GM23338 (cell line): ENCODE data around the gene ADAMTS13. TPM values are rescaled to one million over a fixed set of nuclear protein-coding genes. Genes with fewer than 3 reads are reported as not detected.

Experiments
- ATAC-seq: fragments of 200-7000 bp; cut with Tn5 transposase; 3 replicates; pipeline ENCODE4 v1.9.1; 2020
- DNase-seq: peaks from one replicate; pipeline ENCODE4 v3.0.0-alpha.2; 2015; ENCODE audit warnings: low spot score
- H2AFZ ChIP-seq: fragments of 200-600 bp; sonication (generic); 2 replicates; pipeline ENCODE4 v1.8.0; 2016; ENCODE audit warnings: antibody characterized with exemption, mild to moderate bottlenecking, moderate library complexity
- H3F3A ChIP-seq: fragments of 200-600 bp; sonication (generic); replicated peaks from 2 replicates; pipeline ENCODE4 v1.8.0; 2017; ENCODE audit warnings: antibody characterized with exemption, mixed run types, low read depth
- H3K27ac ChIP-seq: fragments of 200-600 bp; sonication (generic); 2 replicates; pipeline ENCODE4 v1.6.1; 2016; ENCODE audit warnings: low read depth
- H3K27me3 ChIP-seq: fragments of 200-600 bp; sonication (generic); 2 replicates; pipeline ENCODE4 v1.8.0; 2016; ENCODE audit warnings: mild to moderate bottlenecking, mixed run types, moderate library complexity; ENCODE audit not compliant: insufficient read depth
- H3K36me3 ChIP-seq: fragments of 200-600 bp; sonication (generic); 2 replicates; pipeline ENCODE4 v1.8.0; 2016; ENCODE audit warnings: mild to moderate bottlenecking; ENCODE audit not compliant: insufficient read depth
- H3K4me1 ChIP-seq: fragments of 200-600 bp; sonication (generic); 2 replicates; pipeline ENCODE4 v1.8.0; 2016; ENCODE audit warnings: mild to moderate bottlenecking, moderate library complexity; ENCODE audit not compliant: insufficient read depth
- H3K4me2 ChIP-seq: fragments of 200-600 bp; sonication (generic); 2 replicates; pipeline ENCODE4 v1.7.1; 2017; ENCODE audit warnings: mixed run types
- H3K4me3 ChIP-seq: fragments of 200-600 bp; sonication (generic); 2 replicates; pipeline ENCODE4 v1.6.1; 2016; ENCODE audit warnings: mixed run types
- H3K79me2 ChIP-seq: fragments of 200-600 bp; sonication (generic); replicated peaks from 2 replicates; pipeline ENCODE4 v1.8.0; 2017; ENCODE audit warnings: mild to moderate bottlenecking; ENCODE audit not compliant: insufficient read depth
- H3K9me2 ChIP-seq: fragments of 200-600 bp; sonication (generic); 2 replicates; pipeline ENCODE4 v1.8.0; 2017; ENCODE audit not compliant: insufficient read depth
- H4K20me1 ChIP-seq: fragments of 200-600 bp; sonication (generic); replicated peaks from 2 replicates; pipeline ENCODE4 v1.8.0; 2017; ENCODE audit warnings: mild to moderate bottlenecking; ENCODE audit not compliant: insufficient read depth
- H3K27ac Mint-ChIP-seq: 2 replicates; pipeline ENCODE4 v1.8.0; 2020; ENCODE audit warnings: inconsistent platforms, mild to moderate bottlenecking, moderate library complexity, mixed read lengths
- H3K27me3 Mint-ChIP-seq: 3 replicates; pipeline ENCODE4 v1.8.0; 2022; ENCODE audit warnings: low read depth, mild to moderate bottlenecking, moderate library complexity, mixed read lengths, inconsistent platforms; ENCODE audit not compliant: insufficient read depth, poor library complexity
- H3K36me3 Mint-ChIP-seq: 3 replicates; pipeline ENCODE4 v1.8.0; 2021; ENCODE audit warnings: low read depth, mild to moderate bottlenecking, inconsistent platforms, moderate library complexity, mixed read lengths
- H3K4me1 Mint-ChIP-seq: 3 replicates; pipeline ENCODE4 v1.8.0; 2020; ENCODE audit warnings: mild to moderate bottlenecking, inconsistent platforms, mixed read lengths
- H3K4me3 Mint-ChIP-seq: 3 replicates; pipeline ENCODE4 v1.8.0; 2021; ENCODE audit warnings: moderate library complexity, mild to moderate bottlenecking, inconsistent platforms, mixed read lengths
- H3K9me3 Mint-ChIP-seq: 3 replicates; pipeline ENCODE4 v1.8.0; 2020; ENCODE audit warnings: moderate library complexity, mild to moderate bottlenecking, inconsistent platforms, mixed read lengths
- CREB1 ChIP-seq: fragments of 250-450 bp; sonication (Bioruptor Pico); IDR thresholded peaks from 2 replicates; pipeline ENCODE4 v1.5.0; 2020; ENCODE audit warnings: low read depth, mild to moderate bottlenecking, moderate library complexity
- CTCF ChIP-seq, 2 experiments: fragments of 200-600 bp in 1 of 2; sonication (generic) in 1 of 2; conservative IDR thresholded peaks; 2 replicates each; pipeline versions ENCODE4 v1.5.1 to v1.6.1; 2016 to 2017; ENCODE audit warnings: antibody characterized with exemption in 2 of 2, low read depth in 2 of 2, mild to moderate bottlenecking in 2 of 2, moderate library complexity in 1 of 2
- EZH2 ChIP-seq: fragments of 200-600 bp; sonication (generic); IDR thresholded peaks from one replicate; pipeline ENCODE4 v1.8.0; 2017; ENCODE audit warnings: antibody characterized with exemption, mild to moderate bottlenecking, low read depth; ENCODE audit not compliant: unreplicated experiment
- EZH2phosphoT487 ChIP-seq: fragments of 200-600 bp; sonication (generic); IDR thresholded peaks from one replicate; pipeline ENCODE4 v1.8.1; 2018; ENCODE audit warnings: antibody characterized with exemption; ENCODE audit not compliant: unreplicated experiment
- NANOG ChIP-seq: IDR thresholded peaks from 2 replicates; pipeline ENCODE4 v1.6.1; 2016; ENCODE audit warnings: antibody characterized with exemption, borderline replicate concordance
- POLR2AphosphoS5 ChIP-seq: IDR thresholded peaks from 2 replicates; pipeline ENCODE4 v1.6.1; 2016; ENCODE audit warnings: antibody characterized with exemption, low read depth
- STAT1 ChIP-seq: IDR thresholded peaks from one replicate; pipeline ENCODE4 v1.6.1; 2016; ENCODE audit warnings: antibody characterized with exemption; ENCODE audit not compliant: unreplicated experiment
- ZNF114 ChIP-seq: fragments of 250-450 bp; sonication (Bioruptor Pico); IDR thresholded peaks from 2 replicates; pipeline ENCODE4 v1.5.0; 2020; ENCODE audit warnings: mild to moderate bottlenecking, moderate library complexity
- ZNF331 ChIP-seq: fragments of 250-450 bp; sonication (Bioruptor Pico); IDR thresholded peaks from 2 replicates; pipeline ENCODE4 v1.5.0; 2020; ENCODE audit warnings: low read depth, mild to moderate bottlenecking, moderate library complexity
- ZNF462 ChIP-seq: fragments of 250-450 bp; sonication (Bioruptor Pico); IDR thresholded peaks from 2 replicates; pipeline ENCODE4 v1.5.0; 2020; ENCODE audit warnings: mild to moderate bottlenecking, moderate library complexity
- polyA plus RNA-seq: library from polyadenylated mRNA; unstranded; fragments of >200 nt; fragmentation: Nextera tagmentation; extraction: Ambion mirVana; gene quantifications from 2 replicates; pipeline ENCODE4 v1.2.1, GENCODE V29; 2016
- total RNA-seq: library from RNA; depleted of rRNA; stranded (reverse); fragments of >200 nt; shearing (Covaris generic); gene quantifications from 2 replicates; pipeline ENCODE4 v1.2.3, GENCODE V29; 2014
- TF ChIP-seq, protein P1 (sequence below): IDR thresholded peaks from 2 replicates; pipeline ENCODE4 v1.6.1; 2016; ENCODE audit warnings: antibody characterized with exemption
- TF ChIP-seq, protein P2 (sequence below): IDR thresholded peaks from one replicate; pipeline ENCODE4 v1.6.1; 2018; ENCODE audit warnings: antibody characterized with exemption; ENCODE audit not compliant: unreplicated experiment

Gene ADAMTS13
- total and polyA plus RNA-seq, 2 experiments from 2014 or later, result 6.0 TPM

- TF ChIP-seq ZNF331 (no peak), STAT1 (no peak), CREB1 (CRISPR knock-in tag) (no peak), ZNF462 (CRISPR knock-in tag) (no peak), POLR2AphosphoS5 (no peak), CTCF (conservative IDR thresholded peaks at IDR 0.05; ENCODE audit: low read depth in 2 of 2) (no peak), EZH2phosphoT487 (no peak), ZNF114 (CRISPR knock-in tag) (no peak), NANOG (no peak), EZH2 (no peak)
- TF ChIP-seq, protein P1, sequence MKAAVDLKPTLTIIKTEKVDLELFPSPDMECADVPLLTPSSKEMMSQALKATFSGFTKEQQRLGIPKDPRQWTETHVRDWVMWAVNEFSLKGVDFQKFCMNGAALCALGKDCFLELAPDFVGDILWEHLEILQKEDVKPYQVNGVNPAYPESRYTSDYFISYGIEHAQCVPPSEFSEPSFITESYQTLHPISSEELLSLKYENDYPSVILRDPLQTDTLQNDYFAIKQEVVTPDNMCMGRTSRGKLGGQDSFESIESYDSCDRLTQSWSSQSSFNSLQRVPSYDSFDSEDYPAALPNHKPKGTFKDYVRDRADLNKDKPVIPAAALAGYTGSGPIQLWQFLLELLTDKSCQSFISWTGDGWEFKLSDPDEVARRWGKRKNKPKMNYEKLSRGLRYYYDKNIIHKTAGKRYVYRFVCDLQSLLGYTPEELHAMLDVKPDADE, result no peak
- TF ChIP-seq, protein P2, sequence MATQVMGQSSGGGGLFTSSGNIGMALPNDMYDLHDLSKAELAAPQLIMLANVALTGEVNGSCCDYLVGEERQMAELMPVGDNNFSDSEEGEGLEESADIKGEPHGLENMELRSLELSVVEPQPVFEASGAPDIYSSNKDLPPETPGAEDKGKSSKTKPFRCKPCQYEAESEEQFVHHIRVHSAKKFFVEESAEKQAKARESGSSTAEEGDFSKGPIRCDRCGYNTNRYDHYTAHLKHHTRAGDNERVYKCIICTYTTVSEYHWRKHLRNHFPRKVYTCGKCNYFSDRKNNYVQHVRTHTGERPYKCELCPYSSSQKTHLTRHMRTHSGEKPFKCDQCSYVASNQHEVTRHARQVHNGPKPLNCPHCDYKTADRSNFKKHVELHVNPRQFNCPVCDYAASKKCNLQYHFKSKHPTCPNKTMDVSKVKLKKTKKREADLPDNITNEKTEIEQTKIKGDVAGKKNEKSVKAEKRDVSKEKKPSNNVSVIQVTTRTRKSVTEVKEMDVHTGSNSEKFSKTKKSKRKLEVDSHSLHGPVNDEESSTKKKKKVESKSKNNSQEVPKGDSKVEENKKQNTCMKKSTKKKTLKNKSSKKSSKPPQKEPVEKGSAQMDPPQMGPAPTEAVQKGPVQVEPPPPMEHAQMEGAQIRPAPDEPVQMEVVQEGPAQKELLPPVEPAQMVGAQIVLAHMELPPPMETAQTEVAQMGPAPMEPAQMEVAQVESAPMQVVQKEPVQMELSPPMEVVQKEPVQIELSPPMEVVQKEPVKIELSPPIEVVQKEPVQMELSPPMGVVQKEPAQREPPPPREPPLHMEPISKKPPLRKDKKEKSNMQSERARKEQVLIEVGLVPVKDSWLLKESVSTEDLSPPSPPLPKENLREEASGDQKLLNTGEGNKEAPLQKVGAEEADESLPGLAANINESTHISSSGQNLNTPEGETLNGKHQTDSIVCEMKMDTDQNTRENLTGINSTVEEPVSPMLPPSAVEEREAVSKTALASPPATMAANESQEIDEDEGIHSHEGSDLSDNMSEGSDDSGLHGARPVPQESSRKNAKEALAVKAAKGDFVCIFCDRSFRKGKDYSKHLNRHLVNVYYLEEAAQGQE, result no peak
- Histone ChIP-seq H3K4me2 (peak overlapping the region; percentile 96), H3K4me1 (peaks cover 8% of the 10 kb centered on the region), H4K20me1 (no peaks in the 10 kb centered on the region; the same call in 1 of the 2 replicates), H3K9me2 (no peaks in the 10 kb centered on the region), H3K27me3 (no peaks in the 10 kb centered on the region), H3K36me3 (no peaks in the 10 kb centered on the region), H3K79me2 (peaks cover 16% of the 10 kb centered on the region), H2AFZ (no peak overlapping the region; the same call in 1 of the 2 replicates), H3K4me3 (peak overlapping the region; percentile 85), H3F3A (0 out of 2 replicates have a peak, but pooled peaks cover 2% of the 10 kb centered on the region), H3K27ac (no peak overlapping the region)
- DNase-seq, result peak; percentile 72
- Mint-ChIP-seq H3K27me3 (peaks cover 3% of the 10 kb centered on the region), H3K4me3 (peak overlapping the region; percentile 79), H3K4me1 (peaks cover 8% of the 10 kb centered on the region), H3K36me3 (peaks cover 3% of the 10 kb centered on the region; the same call in 2 of the 3 replicates), H3K27ac (no peak overlapping the region), H3K9me3 (no peaks in the 10 kb centered on the region)
- ATAC-seq, result peak; percentile 48
Measured at GRCh38 chr9:133477992-133478850, 56.1 kb downstream of the ADAMTS13 start.
